Esophagus muscularis mucosa (tissue), 4 donors: ENCODE measurements around the gene PIK3R6. TPM values are rescaled to one million over a fixed set of nuclear protein-coding genes. Genes with fewer than 3 reads are reported as not detected.
"Not testable (repeated sequence)": the region's sequence is repeated elsewhere in the genome, so short reads cannot be mapped to it uniquely, and the experiment has no call there.

Experiments used
- DNase-seq: peaks from one replicate; pipeline ENCODE4 v3.0.0-alpha.2; 2017; ENCODE audit errors: extremely low spot score
- H3K27ac ChIP-seq, 4 donors: fragments of 200-600 bp; sonication (generic); replicated peaks in 1 of 4; 1 replicate in 3 of 4; 2 replicates in 1 of 4; pipeline ENCODE4 v1.5.1; 2016 to 2019; ENCODE audit warnings: mild to moderate bottlenecking in 1 of 4
- H3K27me3 ChIP-seq, 4 donors: fragments of 200-600 bp; sonication (generic); one replicate each; pipeline versions ENCODE4 v1.5.1 to v1.6.0; 2016 to 2019
- H3K36me3 ChIP-seq, 4 donors: fragments of 200-600 bp; sonication (generic); one replicate each; pipeline ENCODE4 v1.5.1; 2016 to 2019
- H3K4me1 ChIP-seq, 4 donors: fragments of 200-600 bp; sonication (generic); one replicate each; pipeline ENCODE4 v1.5.1; 2016 to 2019
- H3K4me3 ChIP-seq, 4 donors: fragments of 200-600 bp; sonication (generic); 1 replicate in 2 of 4; 2 replicates in 2 of 4; pipeline ENCODE4 v1.5.1; 2016 to 2019; ENCODE audit warnings: mild to moderate bottlenecking in 4 of 4, moderate library complexity in 1 of 4
- H3K9me3 ChIP-seq, 4 donors: fragments of 200-600 bp; sonication (generic); 1 replicate in 3 of 4; 2 replicates in 1 of 4; pipeline ENCODE4 v1.5.1; 2016 to 2019
- CTCF ChIP-seq, 3 experiments: fragments of 200-600 bp in 2 of 3; fragments of 450-650 bp in 1 of 3; sonication (generic) in 2 of 3; IDR thresholded peaks; one replicate each; pipeline ENCODE4 v1.5.1; 2017 to 2019; ENCODE audit warnings: antibody characterized with exemption in 3 of 3, mild to moderate bottlenecking in 2 of 3, moderate library complexity in 1 of 3
- EP300 ChIP-seq: sonication (generic); formaldehyde crosslinking; IDR thresholded peaks from one replicate; pipeline ENCODE4 v1.6.1; 2017; ENCODE audit warnings: antibody characterized with exemption
- POLR2A ChIP-seq: fragments of 450-650 bp; IDR thresholded peaks from one replicate; pipeline ENCODE4 v1.6.1; 2017; ENCODE audit warnings: antibody characterized with exemption, moderate library complexity, mild to moderate bottlenecking, low read depth
- POLR2AphosphoS5 ChIP-seq, 2 donors: sonication (generic); formaldehyde crosslinking; IDR thresholded peaks; one replicate each; pipeline ENCODE4 v1.6.1; 2017; ENCODE audit warnings: antibody characterized with exemption in 2 of 2
- WGBS: methylation state at CpG from one replicate; pipeline ENCODE4 v1.1.5; 2018; 5-methylcytosine and 5-hydroxymethylcytosine counted together
- intact Hi-C: fragments of 100-400 bp; cut with DNase I; formaldehyde crosslinking; loops from one replicate; pipeline ENCODE4 v1.15.1; 2023
- total RNA-seq, 4 donors: library from RNA; depleted of rRNA; stranded (reverse); fragments of >200 nt; gene quantifications; one replicate each; pipeline versions ENCODE4 v1.1.0 to v1.2.1, GENCODE V29; 2016

The PIK3R6 gene
- total RNA-seq, 4 donors from 2014 or later: 0.52 to 3.3 (median 1.8) TPM

DNA sequence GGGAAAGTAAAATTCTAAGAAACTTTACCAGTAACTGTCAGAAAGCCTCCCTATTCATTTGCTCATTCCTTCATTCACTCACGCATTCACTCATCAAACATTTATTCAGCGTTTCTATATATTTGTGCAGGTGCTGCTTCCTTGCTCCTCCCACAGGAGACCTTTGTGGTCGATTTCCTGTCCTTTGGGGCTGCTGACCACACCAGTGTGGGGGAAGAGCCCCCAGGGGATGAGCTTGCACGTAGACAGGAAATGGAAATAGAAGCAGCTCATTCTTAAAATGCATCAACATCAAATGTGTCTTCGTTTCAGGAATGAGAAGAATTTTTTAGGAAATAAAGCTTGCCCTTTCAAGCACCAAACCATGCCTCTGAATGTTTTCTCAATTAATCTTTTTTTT, 9.6 kb downstream of the PIK3R6 start:
- Histone ChIP-seq H3K9me3 (no peaks in the 10 kb centered on the region), H3K36me3 (no peaks in the 10 kb centered on the region), H3K27me3 (peaks cover 0 to 4% (median 0%) of the 10 kb centered on the region in 4 donors), H3K27ac (no peak overlapping the region), H3K4me3 (no peak overlapping the region), H3K4me1 (peaks cover 6 to 22% (median 9%) of the 10 kb centered on the region in 4 donors)
- DNase-seq: no peak
- 25% methylated on average over 5 of the region's 5 CpGs for WGBS
- intact Hi-C loops: no loop called here
- TF ChIP-seq EP300: no peak
- no peak for TF ChIP-seq CTCF (IDR thresholded peaks at IDR 0.05)
- no peak for TF ChIP-seq POLR2AphosphoS5 (IDR thresholded peaks at IDR 0.05)
- TF ChIP-seq POLR2A: no peak

DNA sequence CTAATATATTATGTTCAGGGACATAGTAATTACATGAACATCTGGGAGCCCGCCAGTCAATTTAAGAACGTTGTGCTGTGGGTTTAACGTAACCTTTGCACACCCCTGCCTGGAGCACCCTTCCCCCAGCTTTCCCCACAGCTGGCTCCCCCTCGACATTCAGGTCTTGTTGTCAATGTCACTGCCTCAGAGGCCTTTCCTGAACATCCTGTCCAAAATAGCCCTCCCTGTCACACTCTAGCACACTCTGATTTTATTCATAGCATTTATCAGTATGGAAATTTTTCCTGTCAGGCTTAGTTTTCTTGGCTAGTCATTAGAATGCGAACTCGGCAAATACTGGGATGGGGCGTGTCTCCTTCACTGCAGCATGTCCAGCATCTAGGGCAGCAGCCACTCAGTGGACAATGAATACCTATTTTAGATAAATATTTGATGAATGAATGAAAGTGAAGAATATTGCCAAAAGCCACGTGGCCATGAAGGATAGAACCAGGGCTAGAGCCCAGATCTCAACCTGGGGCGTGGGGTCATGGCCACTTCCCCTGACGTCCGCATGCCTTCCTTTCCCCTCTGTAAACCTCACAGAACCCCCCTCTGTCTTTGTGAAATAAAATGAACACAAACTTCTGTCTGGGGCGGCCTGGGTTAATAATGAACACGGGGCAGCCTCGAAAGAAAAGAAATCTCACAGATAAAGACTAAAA, 10.5 kb downstream of the PIK3R6 start:
- H3K9me3 ChIP-seq: no peaks in the 10 kb centered on the region
- peaks cover 0 to 4% (median 0%) of the 10 kb centered on the region in 4 donors for H3K27me3 ChIP-seq
- DNase-seq: no peak
- no peak overlapping the region for H3K27ac ChIP-seq
- intact Hi-C loops: no loop called here
- H3K36me3 ChIP-seq: no peaks in the 10 kb centered on the region
- 39% methylated on average over 14 of the region's 14 CpGs for whole genome bisulfite sequencing
- peaks cover 6 to 22% (median 9%) of the 10 kb centered on the region in 4 donors for H3K4me1 ChIP-seq
- TF ChIP-seq EP300: no peak
- TF ChIP-seq POLR2A: no peak
- TF ChIP-seq POLR2AphosphoS5 (IDR thresholded peaks at IDR 0.05): no peak
- no peak for TF ChIP-seq CTCF (IDR thresholded peaks at IDR 0.05)
- H3K4me3 ChIP-seq: no peak overlapping the region

DNA sequence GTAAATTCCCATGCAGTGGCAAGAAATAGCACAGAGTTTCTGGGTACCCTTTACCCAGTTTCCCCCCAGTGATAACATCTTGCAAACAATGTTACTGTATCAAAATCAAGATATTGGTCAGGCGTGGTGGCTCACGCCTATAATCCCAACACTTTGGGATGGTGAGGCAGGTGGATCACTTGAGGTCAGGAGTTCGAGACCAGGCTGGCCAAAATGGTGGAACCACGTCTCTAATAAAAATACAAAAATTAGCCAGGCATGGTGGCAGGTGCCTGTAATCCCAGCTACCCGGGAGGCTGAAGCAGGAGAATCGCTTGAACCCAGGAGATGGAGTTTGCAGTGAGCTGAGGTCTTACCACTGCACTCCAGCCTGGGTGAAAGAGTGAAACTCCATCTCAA, 11.3 kb downstream of the PIK3R6 start:
- H3K9me3 ChIP-seq, DNase-seq, H3K36me3 ChIP-seq, H3K4me3 ChIP-seq, H3K27me3 ChIP-seq, intact Hi-C loops, H3K27ac ChIP-seq: not testable (repeated sequence)
- 83% methylated on average over 6 of the region's 6 CpGs for WGBS
- H3K4me1 ChIP-seq: peaks cover 6 to 22% (median 9%) of the 10 kb centered on the region in 4 donors

- DNase-seq: no peak
- intact Hi-C loops: no loop called here
- WGBS: 75% methylated on average over 17 of the region's 17 CpGs
- TF ChIP-seq CTCF (IDR thresholded peaks at IDR 0.05) (no peak), POLR2AphosphoS5 (IDR thresholded peaks at IDR 0.05) (no peak), EP300 (no peak), POLR2A (no peak)
- Histone ChIP-seq H3K36me3 (no peaks in the 10 kb centered on the region), H3K9me3 (no peaks in the 10 kb centered on the region), H3K27me3 (peaks cover 0 to 10% (median 0%) of the 10 kb centered on the region in 4 donors), H3K4me1 (peaks cover 6 to 22% (median 9%) of the 10 kb centered on the region in 4 donors), H3K4me3 (no peak overlapping the region), H3K27ac (no peak overlapping the region)
Observed at GRCh38 chr17:8855477-8856204, 11.8 kb downstream of the PIK3R6 start.

- intact Hi-C loops: no loop called here
- Histone ChIP-seq H3K36me3 (no peaks in the 10 kb centered on the region), H3K4me1 (peaks cover 0 to 10% (median 0%) of the 10 kb centered on the region in 4 donors), H3K27ac (no peak overlapping the region), H3K9me3 (no peaks in the 10 kb centered on the region), H3K27me3 (peaks cover 0 to 14% (median 0%) of the 10 kb centered on the region in 4 donors), H3K4me3 (no peak overlapping the region)
- TF ChIP-seq POLR2AphosphoS5 (IDR thresholded peaks at IDR 0.05): no peak
- no peak for TF ChIP-seq EP300
- no peak for TF ChIP-seq POLR2A
- no peak for TF ChIP-seq CTCF (IDR thresholded peaks at IDR 0.05)
- no peak for DNase-seq
- whole genome bisulfite sequencing: 91% methylated on average over 5 of the region's 5 CpGs
Observed at GRCh38 chr17:8851600-8851999, 15.9 kb downstream of the PIK3R6 start.
